ENCODE results near the gene CYBC1. TPM values are rescaled to one million over a fixed set of nuclear protein-coding genes. Genes with fewer than 3 reads are reported as not detected.
A peak's percentile ranks its signal among the peaks of the same experiment; 100 is the strongest.

The CYBC1 gene
- total and polyA plus RNA-seq, 2 of the 8 experiments (the other 6 are each of a cell fraction or from before 2014, with no cell fraction given) = 74.6 to 81.4 TPM

GRCh38 chr17:82495844-82496528 is 45.4 kb upstream of the CYBC1 start:
- Histone ChIP-seq H3K56ac (replicated peaks; ENCODE audit: insufficient read length, low read depth, low read length) (no peak overlapping the region), H2AFZ (ENCODE audit: low read length) (no peak overlapping the region), H2BK20ac (ENCODE audit: low read length) (no peak overlapping the region; the same call in 1 of the 2 replicates), H3K18ac (ENCODE audit: extremely low read depth, low read length) (peak overlapping the region; percentile 87), H2BK5ac (ENCODE audit: low read depth, low read length) (peak overlapping the region; percentile 85; the same call in 1 of the 2 replicates), H2BK120ac (replicated peaks; ENCODE audit: low read depth, low read length) (peak overlapping the region; percentile 44), H3K14ac (ENCODE audit: insufficient read length) (no peak overlapping the region), H4K91ac (replicated peaks; ENCODE audit: insufficient read length, low read length) (peak overlapping the region; percentile 83), H3K79me2 (ENCODE audit: control insufficient read depth in 1 of 2, insufficient read depth in 2 of 2, low read length in 2 of 2) (no peaks in the 10 kb centered on the region), H3K27me3 (replicated peaks in 1 of 4; ENCODE audit: control insufficient read depth in 3 of 4, extremely low read depth in 1 of 4, insufficient read depth in 3 of 4, low read length in 3 of 4) (peaks cover 2 to 23% (median 19%) of the 10 kb centered on the region in 4 experiments; a peak in 6 of 7 replicates), H4K20me1 (replicated peaks in 1 of 2; ENCODE audit: control insufficient read depth in 1 of 2, insufficient read depth in 2 of 2, low read length in 2 of 2) (no peaks in the 10 kb centered on the region), H2BK15ac (ENCODE audit: low read length) (no peak overlapping the region), H3K23me2 (ENCODE audit: low read depth, low read length) (peaks cover 9% of the 10 kb centered on the region; the same call in 1 of the 2 replicates), H3K4me2 (ENCODE audit: insufficient read depth in 1 of 2, low read depth in 2 of 2, low read length in 2 of 2) (peak overlapping the region in 1 of 2 experiments; percentile 78; a peak in 2 of 4 replicates), H4K8ac (ENCODE audit: extremely low read depth, insufficient read depth, low read length) (no peak overlapping the region; the same call in 1 of the 2 replicates), H3K9ac (replicated peaks in 1 of 4; ENCODE audit: extremely low read depth in 1 of 4, low read depth in 3 of 4, low read length in 3 of 4) (no peak overlapping the region), H3K27ac (ENCODE audit: low read depth, low read length) (no peak overlapping the region), H3K4me1 (replicated peaks in 1 of 4; ENCODE audit: control insufficient read depth in 3 of 4, insufficient read depth in 4 of 4, low read length in 3 of 4) (peaks cover 0 to 19% (median 9%) of the 10 kb centered on the region in 4 experiments; a peak in 6 of 7 replicates), H3K36me3 (ENCODE audit: control insufficient read depth in 2 of 4, insufficient read depth in 4 of 4, low read length in 3 of 4) (no peaks in the 10 kb centered on the region), H3K4ac (replicated peaks; ENCODE audit: insufficient read length, low read depth, low read length) (peak overlapping the region; percentile 80), H2BK12ac (ENCODE audit: low read depth, low read length) (peak overlapping the region; percentile 84; the same call in 1 of the 2 replicates), H3K9me3 (ENCODE audit: insufficient read depth in 2 of 2, low read depth in 1 of 2, low read length in 1 of 2) (no peaks in the 10 kb centered on the region), H3K23ac (ENCODE audit: insufficient read length) (no peak overlapping the region), H4K5ac (ENCODE audit: insufficient read length, low read depth, low read length) (peak overlapping the region; percentile 68), H3K4me3 (ENCODE audit: extremely low read depth in 1 of 4, insufficient read depth in 2 of 4, low read depth in 3 of 4, low read length in 4 of 4) (peak overlapping the region in 1 of 4 experiments; percentile 68; a peak in 1 of 8 replicates), H3K79me1 (ENCODE audit: low read depth, low read length) (no peaks in the 10 kb centered on the region), H2AK5ac (ENCODE audit: low read depth, low read length) (peak overlapping the region; percentile 75; the same call in 1 of the 2 replicates)
- 66% methylated on average over 12 of the region's 12 CpGs; no CpG with 5 or more reads in 1 of the 2 experiments for WGBS, 2 experiments (ENCODE audit: extremely low coverage in 1 of 2, insufficient coverage in 1 of 2, insufficient read length in 1 of 2, insufficient replicate concordance in 2 of 2, low coverage in 1 of 2, low lambda C conversion rate in 2 of 2, missing lambda C conversion rate in 1 of 2)
- DNase-seq (ENCODE audit: low read depth in 1 of 2, low spot score in 2 of 2) = peak; percentile 23 to 64
- ChIA-PET POLR2A (ENCODE audit: partially characterized antibody) (interaction anchor here (0.6 to 0.8 kb wide), 2 partner anchors 16 to 30 kb away, joined by 3 read pairs; no protein-coding TSS in a partner anchor), CTCF (ENCODE audit: partially characterized antibody) (interaction anchor here (0.6 to 2.2 kb wide), 15 partner anchors 8 to 121 kb away, joined by 3 to 15 read pairs (median 4); no protein-coding TSS in a partner anchor)
- FAIRE-seq = no peak
- TF ChIP-seq POLR2A (IDR thresholded peaks at IDR 0.05; ENCODE audit: control extremely low read depth in 1 of 2, low read depth in 2 of 2, low read length in 2 of 2) = 0 out of 3 replicates have a peak, but pooled peaks of 1 of the 2 experiments have one; percentile 20
- TF ChIP-seq SIN3A (conservative IDR thresholded peaks at IDR 0.05 in 1 of 2, IDR thresholded peaks at IDR 0.05 in 1 of 2; ENCODE audit: low read depth in 1 of 2, low read length in 2 of 2) = no peak
- peak; percentile 20; the same call in 1 of the 2 replicates for TF ChIP-seq MAX (IDR thresholded peaks at IDR 0.05)
- no peak for TF ChIP-seq CREB1 (IDR thresholded peaks at IDR 0.05)
- 0 out of 2 replicates have a peak, but pooled peaks have one; percentile 32 for TF ChIP-seq TBP (IDR thresholded peaks at IDR 0.05; ENCODE audit: low read depth, low read length)

Data from H1 (cell line).